PFSK-1 (cell line): ENCODE results near the gene NR1D2.

Experiments used
- POLR2AphosphoS5 ChIP-seq: IDR thresholded peaks from 2 replicates; pipeline ENCODE4 v1.6.1; 2012; ENCODE audit warnings: low read depth, mild to moderate bottlenecking, control low read depth, low read length, moderate library complexity
- SIN3A ChIP-seq: IDR thresholded peaks from 2 replicates; pipeline ENCODE4 v1.6.1; 2012; ENCODE audit warnings: mild to moderate bottlenecking, low read length, moderate library complexity, borderline replicate concordance; ENCODE audit not compliant: insufficient read depth
- TF ChIP-seq, protein P1 (sequence below), 2 experiments: IDR thresholded peaks; 2 replicates each; pipeline versions ENCODE4 v1.6.1 to v1.8.0; 2011 to 2012; ENCODE audit warnings: low read depth in 2 of 2, low read length in 2 of 2, control low read depth in 1 of 2, inconsistent platforms in 1 of 2, mild to moderate bottlenecking in 1 of 2, moderate library complexity in 1 of 2; ENCODE audit not compliant: insufficient read depth in 1 of 2

DNA sequence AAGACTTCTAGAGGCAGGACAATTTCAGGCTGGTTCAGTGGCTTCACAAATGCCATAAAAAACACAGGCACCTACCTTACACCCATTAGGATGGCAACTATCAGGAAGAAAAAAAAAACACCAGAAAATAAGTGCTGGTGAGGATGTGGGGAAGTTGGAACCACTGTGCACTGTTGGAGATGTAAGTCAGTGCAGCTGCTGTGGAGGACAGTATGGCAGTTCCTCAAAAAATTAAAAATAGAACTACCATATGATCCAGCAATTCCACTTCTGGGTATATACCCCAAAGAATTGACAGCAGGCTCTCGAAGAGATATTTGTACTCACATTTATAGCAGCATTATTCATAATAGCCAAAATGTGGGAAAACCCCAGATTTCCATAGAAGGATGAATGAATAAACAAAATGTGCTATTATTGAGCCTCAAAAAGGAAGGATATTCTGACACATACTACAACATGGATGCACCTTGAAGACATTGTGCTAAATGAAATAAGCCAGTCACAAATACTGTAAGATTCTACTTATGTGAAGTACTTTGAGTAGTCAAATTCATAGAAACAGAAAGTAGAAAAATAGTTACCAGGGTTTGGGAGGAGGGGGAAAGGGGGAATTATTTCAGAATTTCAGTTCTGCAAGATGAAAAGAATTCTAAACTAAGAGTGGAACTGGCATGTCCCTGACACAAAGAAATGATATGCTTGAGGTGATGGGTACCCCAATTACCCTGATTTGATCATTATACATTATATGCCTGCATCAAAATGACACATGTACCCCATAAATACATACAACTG is 40.9 kb downstream of the NR1D2 start:
- TF ChIP-seq POLR2AphosphoS5 (no peak), SIN3A (no peak)
- TF ChIP-seq, protein P1, sequence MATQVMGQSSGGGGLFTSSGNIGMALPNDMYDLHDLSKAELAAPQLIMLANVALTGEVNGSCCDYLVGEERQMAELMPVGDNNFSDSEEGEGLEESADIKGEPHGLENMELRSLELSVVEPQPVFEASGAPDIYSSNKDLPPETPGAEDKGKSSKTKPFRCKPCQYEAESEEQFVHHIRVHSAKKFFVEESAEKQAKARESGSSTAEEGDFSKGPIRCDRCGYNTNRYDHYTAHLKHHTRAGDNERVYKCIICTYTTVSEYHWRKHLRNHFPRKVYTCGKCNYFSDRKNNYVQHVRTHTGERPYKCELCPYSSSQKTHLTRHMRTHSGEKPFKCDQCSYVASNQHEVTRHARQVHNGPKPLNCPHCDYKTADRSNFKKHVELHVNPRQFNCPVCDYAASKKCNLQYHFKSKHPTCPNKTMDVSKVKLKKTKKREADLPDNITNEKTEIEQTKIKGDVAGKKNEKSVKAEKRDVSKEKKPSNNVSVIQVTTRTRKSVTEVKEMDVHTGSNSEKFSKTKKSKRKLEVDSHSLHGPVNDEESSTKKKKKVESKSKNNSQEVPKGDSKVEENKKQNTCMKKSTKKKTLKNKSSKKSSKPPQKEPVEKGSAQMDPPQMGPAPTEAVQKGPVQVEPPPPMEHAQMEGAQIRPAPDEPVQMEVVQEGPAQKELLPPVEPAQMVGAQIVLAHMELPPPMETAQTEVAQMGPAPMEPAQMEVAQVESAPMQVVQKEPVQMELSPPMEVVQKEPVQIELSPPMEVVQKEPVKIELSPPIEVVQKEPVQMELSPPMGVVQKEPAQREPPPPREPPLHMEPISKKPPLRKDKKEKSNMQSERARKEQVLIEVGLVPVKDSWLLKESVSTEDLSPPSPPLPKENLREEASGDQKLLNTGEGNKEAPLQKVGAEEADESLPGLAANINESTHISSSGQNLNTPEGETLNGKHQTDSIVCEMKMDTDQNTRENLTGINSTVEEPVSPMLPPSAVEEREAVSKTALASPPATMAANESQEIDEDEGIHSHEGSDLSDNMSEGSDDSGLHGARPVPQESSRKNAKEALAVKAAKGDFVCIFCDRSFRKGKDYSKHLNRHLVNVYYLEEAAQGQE (IDR thresholded peaks at IDR 0.05; ENCODE audit: insufficient read depth in 1 of 2, low read depth in 2 of 2, low read length in 2 of 2), result no peak
